Activated CD8-positive, alpha-beta memory T cell treated with anti-CD3 and anti-CD28 coated beads for 24 hours (primary cell): ENCODE results near the gene HNRNPR.
"Not testable (repeated sequence)": the region's sequence is repeated elsewhere in the genome, so short reads cannot be mapped to it uniquely, and the experiment has no call there.

Source experiments
- DNase-seq: peaks from one replicate; pipeline ENCODE4 v3.0.0-alpha.2; 2020

The HNRNPR gene

GRCh38 chr1:23322770-23323169, 21.3 kb downstream of the HNRNPR start:
- DNase-seq, result no peak

GRCh38 chr1:23310280-23310679, 33.8 kb downstream of the HNRNPR start:
- DNase-seq, result not testable (repeated sequence)

GRCh38 chr1:23304140-23304620, 39.9 kb downstream of the HNRNPR start:
- no peak for DNase-seq

GRCh38 chr1:23303524-23303923, 40.6 kb downstream of the HNRNPR start:
- DNase-seq, result no peak

- no peak for DNase-seq
Measured at GRCh38 chr1:23296931-23297330, 47.2 kb downstream of the HNRNPR start.

GRCh38 chr1:23291706-23292105, 52.4 kb downstream of the HNRNPR start:
- no peak for DNase-seq

GRCh38 chr1:23290836-23291565, 53.1 kb downstream of the HNRNPR start:
- no peak for DNase-seq

- no peak for DNase-seq
Measured at GRCh38 chr1:23288671-23289070, 55.4 kb downstream of the HNRNPR start.

GRCh38 chr1:23288201-23288600, 55.9 kb downstream of the HNRNPR start:
- DNase-seq, result no peak

- no peak for DNase-seq
Measured at GRCh38 chr1:23286401-23286800, 57.7 kb downstream of the HNRNPR start.

GRCh38 chr1:23283667-23284602, 60.1 kb downstream of the HNRNPR start:
- DNase-seq, result no peak

GRCh38 chr1:23282957-23283356, 61.1 kb downstream of the HNRNPR start:
- no peak for DNase-seq

GRCh38 chr1:23278717-23279116, 65.4 kb downstream of the HNRNPR start:
- DNase-seq, result no peak

GRCh38 chr1:23276531-23276930, 67.6 kb downstream of the HNRNPR start:
- no peak for DNase-seq

GRCh38 chr1:23274134-23274505, 70.0 kb downstream of the HNRNPR start:
- no peak for DNase-seq

- no peak for DNase-seq
Measured at GRCh38 chr1:23273450-23274133, 70.5 kb downstream of the HNRNPR start.

GRCh38 chr1:23263380-23263887, 80.7 kb downstream of the HNRNPR start:
- DNase-seq, result no peak

- DNase-seq, result not testable (repeated sequence)
Measured at GRCh38 chr1:23258082-23258481, 86.0 kb downstream of the HNRNPR start.

- DNase-seq, result not testable (repeated sequence)
Measured at GRCh38 chr1:23257371-23257770, 86.7 kb downstream of the HNRNPR start.
